Adrenal gland (tissue), 12 donors: ENCODE measurements around the gene FHL5. TPM values are rescaled to one million over a fixed set of nuclear protein-coding genes. Genes with fewer than 3 reads are reported as not detected.
A peak's percentile ranks its signal among the peaks of the same experiment; 100 is the strongest.

Experiments
- DNase-seq, 7 donors: peaks; one replicate each; pipeline ENCODE4 v3.0.0-alpha.2; 2019 to 2020
- H3K27ac ChIP-seq, 5 donors: fragments of 200-600 bp; sonication (generic) in 4 of 5; 1 replicate in 3 of 5; 2 replicates in 2 of 5; pipeline versions ENCODE4 v1.5.1 to v1.8.0; 2016 to 2020; ENCODE audit warnings: mild to moderate bottlenecking in 1 of 5
- H3K27me3 ChIP-seq: fragments of 200-600 bp; 2 replicates; pipeline ENCODE4 v1.8.0; 2021
- H3K36me3 ChIP-seq, 2 donors: fragments of 200-600 bp; replicated peaks in 1 of 2; 1 replicate in 1 of 2; 2 replicates in 1 of 2; pipeline versions ENCODE4 v1.5.1 to v1.8.0; 2018 to 2022
- H3K4me1 ChIP-seq, 2 donors: fragments of 200-600 bp; replicated peaks in 1 of 2; 1 replicate in 1 of 2; 2 replicates in 1 of 2; pipeline versions ENCODE4 v1.5.1 to v1.8.0; 2018 to 2021
- H3K4me3 ChIP-seq, 4 donors: fragments of 200-600 bp; sonication (generic) in 3 of 4; one replicate each; pipeline ENCODE4 v1.5.1; 2016 to 2018
- H3K9me3 ChIP-seq, 3 donors: fragments of 200-600 bp; sonication (generic) in 1 of 3; replicated peaks in 1 of 3; 1 replicate in 2 of 3; 2 replicates in 1 of 3; pipeline versions ENCODE4 v1.5.1 to v1.8.0; 2016 to 2021
- POLR2A ChIP-seq, 2 donors: fragments of 450-650 bp; IDR thresholded peaks; one replicate each; pipeline ENCODE4 v1.6.1; 2017; ENCODE audit warnings: antibody characterized with exemption in 2 of 2, mild to moderate bottlenecking in 2 of 2, moderate library complexity in 1 of 2
- WGBS, 4 donors: extraction: QIAGEN DNeasy Blood & Tissue Kit in 2 of 4; methylation state at CpG; one replicate each; pipeline versions ENCODE4 v1.1.5 to v1.1.7; 2013 to 2017; 5-methylcytosine and 5-hydroxymethylcytosine counted together
- intact Hi-C, 2 donors: fragments of 100-400 bp; cut with DNase I; formaldehyde crosslinking; loops; one replicate each; pipeline versions ENCODE4 v1.14.1 to v1.15.0; 2022 to 2023
- polyA plus RNA-seq, 3 donors: library from polyadenylated mRNA; stranded (reverse); fragments of 200-250 nt in 2 of 3; fragments of 350-450 nt in 1 of 3; fragmentation: Illumina TruSeq in 1 of 3; extraction: RNeasy Lipid Tissue Mini Kit (QIAGEN cat#74804) in 1 of 3; gene quantifications; one replicate each; pipeline ENCODE4 v1.2.3, GENCODE V29; 2013 to 2014
- total RNA-seq, 9 donors: library from RNA; depleted of rRNA in 4 of 9; stranded (reverse); fragments of >200 nt in 4 of 9; fragments of 120-200 nt in 1 of 9; fragmentation: NEBNext Ultra II Directional in 1 of 9; extraction: Animal tissue kit (Norgen Biotek cat#: 25700) in 1 of 9; gene quantifications; one replicate each; pipeline versions ENCODE4 v1.1.0 to v1.2.4, GENCODE V29; 2013 to 2023
- TF ChIP-seq, protein P1 (sequence below), 6 experiments: fragments of 450-650 bp in 4 of 6; fragments of 200-600 bp in 2 of 6; sonication (generic) in 1 of 6; IDR thresholded peaks; 1 replicate in 5 of 6; 2 replicates in 1 of 6; pipeline versions ENCODE4 v1.5.1 to v1.8.0; 2016 to 2021; ENCODE audit warnings: antibody characterized with exemption in 6 of 6, mild to moderate bottlenecking in 2 of 6, moderate library complexity in 1 of 6
- donor health status: healthy with polysubstance abuse.
- donor health status: Bipolar disorder and iron deficiency.
- donor health status: DM: yes; HTN: yes; CAD: no.
- donor health status: DM: no; HTN: no; CAD: no.
- donor health status: DM: no; HTN: no; CAD: no.
- donor health status: DM: yes; HTN: yes; CAD: no.

Gene FHL5
- total and polyA plus RNA-seq, 12 donors: 2.3 to 48.1 (median 12.7) TPM

DNA sequence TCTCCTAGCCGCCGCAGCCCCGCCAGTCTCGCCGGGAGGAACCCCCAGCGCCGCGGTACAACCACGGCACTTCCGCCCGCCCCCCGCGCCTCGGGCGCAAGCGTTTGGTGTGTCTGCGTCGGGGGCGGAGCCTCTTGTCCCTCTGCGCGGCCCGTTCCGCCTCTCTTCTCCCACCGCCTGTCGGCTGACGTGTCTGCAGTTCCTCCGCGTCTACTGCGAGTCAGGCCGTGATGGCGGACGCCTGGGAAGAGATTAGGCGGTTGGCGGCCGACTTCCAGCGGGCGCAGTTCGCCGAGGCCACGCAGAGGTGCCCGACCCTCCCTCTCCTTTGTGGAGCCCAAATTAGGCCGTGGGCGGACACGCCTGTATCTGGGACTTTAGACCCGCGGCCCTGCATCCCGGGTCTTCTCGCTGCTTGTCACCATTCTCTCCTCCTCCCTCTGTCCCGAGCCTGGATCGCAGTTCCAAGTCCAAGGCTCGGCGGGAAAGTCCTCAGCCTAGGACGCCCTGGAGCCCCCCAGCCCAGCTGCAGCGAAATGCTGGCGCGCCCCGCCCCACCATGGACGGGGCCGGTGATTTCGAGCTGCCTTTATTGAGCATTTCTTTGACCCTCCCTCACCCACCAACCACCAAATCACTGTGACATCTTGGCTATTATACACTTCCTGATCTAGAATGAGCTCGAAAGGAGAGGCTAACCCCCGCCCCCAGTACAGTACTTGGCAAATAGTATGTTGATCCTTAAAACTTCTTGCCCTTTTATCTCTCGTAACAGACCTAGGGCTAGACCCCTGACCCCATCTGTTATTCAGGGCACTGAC lies 41.1 kb upstream of the FHL5 start, which contains the start of gene UFL1:
Gene UFL1, plus strand, starts transcription at position 163 of the 821 bp plus-strand sequence. Its CDS starts 68 bp downstream, at position 231.
- H3K9me3 ChIP-seq: no peaks in the 10 kb centered on the region
- TF ChIP-seq, protein P1, sequence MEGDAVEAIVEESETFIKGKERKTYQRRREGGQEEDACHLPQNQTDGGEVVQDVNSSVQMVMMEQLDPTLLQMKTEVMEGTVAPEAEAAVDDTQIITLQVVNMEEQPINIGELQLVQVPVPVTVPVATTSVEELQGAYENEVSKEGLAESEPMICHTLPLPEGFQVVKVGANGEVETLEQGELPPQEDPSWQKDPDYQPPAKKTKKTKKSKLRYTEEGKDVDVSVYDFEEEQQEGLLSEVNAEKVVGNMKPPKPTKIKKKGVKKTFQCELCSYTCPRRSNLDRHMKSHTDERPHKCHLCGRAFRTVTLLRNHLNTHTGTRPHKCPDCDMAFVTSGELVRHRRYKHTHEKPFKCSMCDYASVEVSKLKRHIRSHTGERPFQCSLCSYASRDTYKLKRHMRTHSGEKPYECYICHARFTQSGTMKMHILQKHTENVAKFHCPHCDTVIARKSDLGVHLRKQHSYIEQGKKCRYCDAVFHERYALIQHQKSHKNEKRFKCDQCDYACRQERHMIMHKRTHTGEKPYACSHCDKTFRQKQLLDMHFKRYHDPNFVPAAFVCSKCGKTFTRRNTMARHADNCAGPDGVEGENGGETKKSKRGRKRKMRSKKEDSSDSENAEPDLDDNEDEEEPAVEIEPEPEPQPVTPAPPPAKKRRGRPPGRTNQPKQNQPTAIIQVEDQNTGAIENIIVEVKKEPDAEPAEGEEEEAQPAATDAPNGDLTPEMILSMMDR (IDR thresholded peaks at IDR 0.05): peak in 1 of 6 experiments; percentile 37
- TF ChIP-seq POLR2A (IDR thresholded peaks at IDR 0.05): peak; percentile 91 to 97
- peaks cover 27 to 45% of the 10 kb centered on the region in 2 donors for H3K4me1 ChIP-seq
- peaks cover 0 to 16% of the 10 kb centered on the region in 2 donors for H3K36me3 ChIP-seq
- H3K27me3 ChIP-seq: no peaks in the 10 kb centered on the region
- peak within 1 kb of the TSS; percentile 94 to 99 (median 94) for H3K27ac ChIP-seq
- DNase-seq: peak; percentile 94 to 97 (median 96)
- 0% methylated on average over 4 to 63 of the region's 63 CpGs for WGBS, 4 donors
- intact Hi-C loops: no loop called here
- peak within 1 kb of the TSS; percentile 75 to 96 (median 84) for H3K4me3 ChIP-seq

DNA sequence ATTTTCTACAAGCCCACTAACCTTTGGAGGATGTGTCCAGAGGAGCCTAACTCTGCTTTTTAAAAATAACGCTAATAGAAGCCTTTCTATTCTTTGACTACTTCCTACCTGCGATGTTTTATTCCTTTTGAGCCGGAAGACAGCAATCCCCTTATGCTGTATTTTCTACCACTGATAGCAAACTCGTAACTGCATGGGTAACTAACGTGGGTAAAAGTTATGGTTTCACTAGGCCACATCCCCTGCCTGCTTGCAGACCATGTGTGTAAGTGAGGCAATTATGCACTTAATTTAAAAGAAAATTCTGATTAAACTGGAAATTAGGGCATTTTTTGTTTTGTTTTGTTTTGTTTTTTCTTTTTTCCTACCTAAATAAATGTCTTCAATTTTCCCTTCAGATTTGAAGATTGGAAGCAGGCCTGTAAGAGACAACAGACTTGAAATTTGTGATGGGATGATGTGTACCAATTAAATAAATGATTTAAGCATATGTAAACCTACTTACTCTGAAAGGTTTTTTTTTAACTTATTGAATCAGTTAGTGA lies 40.4 kb upstream of the FHL5 start:
- intact Hi-C loops: no loop called here
- no peak for TF ChIP-seq POLR2A (IDR thresholded peaks at IDR 0.05)
- TF ChIP-seq, protein P1 (IDR thresholded peaks at IDR 0.05): no peak
- Histone ChIP-seq H3K36me3 (peaks cover 0 to 16% of the 10 kb centered on the region in 2 donors), H3K4me3 (peak overlapping the region; percentile 75 to 96 (median 84)), H3K27ac (peak overlapping the region; percentile 94 to 99 (median 94)), H3K27me3 (no peaks in the 10 kb centered on the region), H3K4me1 (peaks cover 27 to 48% of the 10 kb centered on the region in 2 donors), H3K9me3 (no peaks in the 10 kb centered on the region)
- DNase-seq: no peak
- WGBS, 4 donors: 0 to 2% (median 1%) methylated on average over 5 of the region's 5 CpGs

DNA sequence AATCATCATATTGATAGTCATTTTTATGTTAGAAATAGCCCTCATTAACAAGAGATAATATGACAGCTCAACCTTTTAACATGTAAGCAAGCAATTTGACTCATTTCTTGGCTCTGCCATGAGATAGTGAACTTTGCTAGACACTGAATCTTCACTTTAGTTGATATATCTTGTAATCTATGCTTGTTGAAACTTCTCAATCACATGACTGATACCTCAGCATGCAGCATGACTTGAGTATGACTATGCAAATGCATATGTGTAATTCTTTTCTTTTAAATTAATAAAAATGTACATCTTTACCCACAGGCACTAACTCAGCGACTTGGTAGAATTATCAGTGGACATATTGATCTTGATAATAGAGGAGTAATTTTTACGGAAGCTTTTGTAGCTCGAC lies 34.7 kb upstream of the FHL5 start:
- H3K36me3 ChIP-seq: peaks cover 0 to 64% of the 10 kb centered on the region in 2 donors
- no peak overlapping the region for H3K27ac ChIP-seq
- WGBS, 4 donors: 95 to 98% (median 96%) methylated on average over 3 of the region's 3 CpGs
- H3K9me3 ChIP-seq: no peaks in the 10 kb centered on the region
- TF ChIP-seq, protein P1 (IDR thresholded peaks at IDR 0.05): no peak
- no peak for TF ChIP-seq POLR2A (IDR thresholded peaks at IDR 0.05)
- H3K4me1 ChIP-seq: peaks cover 8 to 42% of the 10 kb centered on the region in 2 donors
- no peaks in the 10 kb centered on the region for H3K27me3 ChIP-seq
- no peak for DNase-seq
- intact Hi-C loops: no loop called here
- H3K4me3 ChIP-seq: no peak overlapping the region

- peaks cover 0 to 50% of the 10 kb centered on the region in 2 donors for H3K36me3 ChIP-seq
- H3K27ac ChIP-seq: no peak overlapping the region
- H3K9me3 ChIP-seq: peaks cover 0 to 7% (median 0%) of the 10 kb centered on the region in 3 donors
- TF ChIP-seq, protein P1 (IDR thresholded peaks at IDR 0.05): no peak
- TF ChIP-seq POLR2A (IDR thresholded peaks at IDR 0.05): no peak
- 61 to 79% (median 65%) methylated on average over 1 of the region's 1 CpG for WGBS, 4 donors
- peaks cover 0 to 18% of the 10 kb centered on the region in 2 donors for H3K4me1 ChIP-seq
- no peak overlapping the region for H3K4me3 ChIP-seq
- no peaks in the 10 kb centered on the region for H3K27me3 ChIP-seq
- DNase-seq: no peak
- intact Hi-C loops: no loop called here
Observed at GRCh38 chr6:96532399-96532798, 30.5 kb upstream of the FHL5 start.
